ENCODE data around the gene GSTO1. TPM values are rescaled to one million over a fixed set of nuclear protein-coding genes. Genes with fewer than 3 reads are reported as not detected.

GSTO1 gene
- total and polyA plus RNA-seq, 9 of the 15 experiments (the other 6 are each of a cell fraction or from before 2014, with no cell fraction given): 136 to 592 (median 237) TPM

- FAIRE-seq (no peak), DNase-seq (ENCODE audit: extremely low read depth in 1 of 4, low spot score in 3 of 4) (no peak), ATAC-seq (no peak)
- Histone ChIP-seq H4K20me1 (replicated peaks; ENCODE audit: control insufficient read depth, insufficient read depth, low read length) (no peaks in the 10 kb centered on the region), H3K36me3 (ENCODE audit: control insufficient read depth, insufficient read depth, low read length) (no peaks in the 10 kb centered on the region), H2AFZ (ENCODE audit: low read depth, low read length) (no peak overlapping the region), H3K27ac (ENCODE audit: extremely low read depth, low read depth, low read length) (no peak overlapping the region), H3K79me2 (ENCODE audit: control insufficient read depth, insufficient read depth, low read length) (no peaks in the 10 kb centered on the region), H3K4me2 (ENCODE audit: insufficient read depth, low read length) (no peak overlapping the region), H3K4me1 (replicated peaks in 1 of 2; ENCODE audit: control insufficient read depth in 2 of 2, insufficient read depth in 2 of 2, low read length in 2 of 2) (no peaks in the 10 kb centered on the region; a peak in 1 of 5 replicates), H3K9ac (ENCODE audit: insufficient read depth in 1 of 2, low read depth in 2 of 2, low read length in 2 of 2) (no peak overlapping the region), H3K4me3 (no peak overlapping the region), H3K27me3 (ENCODE audit: control insufficient read depth in 2 of 2, insufficient read depth in 2 of 2, low read length in 2 of 2) (peaks cover 0 to 2% of the 10 kb centered on the region in 2 experiments; a peak in 1 of 5 replicates), H3K9me1 (ENCODE audit: control insufficient read depth, insufficient read depth, low read length) (no peaks in the 10 kb centered on the region), H3K9me3 (replicated peaks; ENCODE audit: control insufficient read depth, insufficient read depth, low read depth, low read length) (no peaks in the 10 kb centered on the region; the same call in 1 of the 2 replicates)
- intact Hi-C loops (cut with micrococcal nuclease): no loop called here
- CTCF ChIA-PET (ENCODE audit: low intra/inter-chr PET ratio): no interaction called here
- TF ChIP-seq SMARCE1 (IDR thresholded peaks at IDR 0.05) (no peak), SNIP1 (IDR thresholded peaks at IDR 0.05; ENCODE audit: low read depth) (no peak), ZZZ3 (IDR thresholded peaks at IDR 0.05) (no peak), DMBX1 (CRISPR knock-in tag; IDR thresholded peaks at IDR 0.05; ENCODE audit: borderline replicate concordance) (no peak), EWSR1 (IDR thresholded peaks at IDR 0.05; ENCODE audit: borderline replicate concordance, low read depth, partially characterized antibody) (no peak), MEF2A (IDR thresholded peaks at IDR 0.05; ENCODE audit: control insufficient read depth, low read depth, low read length) (no peak), KLF1 (tag; IDR thresholded peaks at IDR 0.05) (no peak), POLR2AphosphoS2 (IDR thresholded peaks at IDR 0.05; ENCODE audit: low read length) (no peak), ZNF830 (CRISPR knock-in tag; IDR thresholded peaks at IDR 0.05) (no peak), PPARD (CRISPR knock-in tag; IDR thresholded peaks at IDR 0.05) (no peak), YBX1 (IDR thresholded peaks at IDR 0.05) (no peak)
- in situ Hi-C loops (cut with MboI): loop anchor here (10.0 kb wide), 1 partner anchor 46 kb away; no protein-coding TSS in a partner anchor
- POLR2A ChIA-PET: no interaction called here
- BruUV-seq (replicated peaks): no TSS peak
- 38% methylated on average over 11 of the region's 13 CpGs for WGBS (ENCODE audit: insufficient coverage, low coverage, missing lambda C conversion rate)
Observed at GRCh38 chr10:104299031-104299904, 44.6 kb downstream of the GSTO1 start.
